Neural cell (in vitro differentiated cells): ENCODE results near the gene C20orf144. TPM values are rescaled to one million over a fixed set of nuclear protein-coding genes. Genes with fewer than 3 reads are reported as not detected.

ENCODE experiments used
- H2AFZ ChIP-seq: fragments of 200-600, 300-800 bp; sonication (generic), shearing (Covaris generic); 2 replicates; pipeline ENCODE4 v1.6.0; 2014; ENCODE audit warnings: low read depth, mild to moderate bottlenecking, antibody characterized with exemption, low read length, moderate library complexity
- H3F3A ChIP-seq: fragments of 200-600 bp; shearing (Covaris generic); 2 replicates; pipeline ENCODE4 v1.6.1; 2016; ENCODE audit warnings: mild to moderate bottlenecking, moderate library complexity, mixed read lengths, antibody characterized with exemption, low read length; ENCODE audit not compliant: insufficient read depth, poor library complexity, severe bottlenecking
- H3K27ac ChIP-seq: fragments of 200-600, 300-800 bp; sonication (generic), shearing (Covaris generic); 2 replicates; pipeline ENCODE4 v1.5.1; 2014; ENCODE audit warnings: mild to moderate bottlenecking, low read length, moderate library complexity
- H3K27me3 ChIP-seq: fragments of 300-800, 200-600 bp; sonication (generic), shearing (Covaris generic); 2 replicates; pipeline ENCODE4 v1.6.0; 2014; ENCODE audit warnings: mild to moderate bottlenecking, low read depth, low read length, moderate library complexity; ENCODE audit not compliant: insufficient read depth
- H3K36me3 ChIP-seq: fragments of 300-800, 200-600 bp; sonication (generic), shearing (Covaris generic); 2 replicates; pipeline ENCODE4 v1.5.1; 2014; ENCODE audit warnings: mild to moderate bottlenecking, antibody characterized with exemption, low read length, moderate library complexity; ENCODE audit not compliant: insufficient read depth
- H3K4me2 ChIP-seq: fragments of 300-800, 200-600 bp; sonication (generic), shearing (Covaris generic); 2 replicates; pipeline ENCODE4 v1.6.0; 2014; ENCODE audit warnings: mild to moderate bottlenecking, low read length
- H3K4me3 ChIP-seq: fragments of 300-800, 200-600 bp; sonication (generic), shearing (Covaris generic); 2 replicates; pipeline ENCODE4 v1.5.1; 2014; ENCODE audit warnings: mild to moderate bottlenecking, low read length, moderate library complexity
- H3K79me2 ChIP-seq: fragments of 200-600 bp; shearing (Covaris generic); replicated peaks from 2 replicates; pipeline ENCODE4 v1.6.0; 2014; ENCODE audit warnings: mild to moderate bottlenecking, low read length, moderate library complexity; ENCODE audit not compliant: insufficient read depth
- H3K9ac ChIP-seq: fragments of 300-800, 200-600 bp; sonication (generic), shearing (Covaris generic); 2 replicates; pipeline ENCODE4 v1.6.1; 2016; ENCODE audit warnings: mild to moderate bottlenecking, low read length, mixed read lengths
- H3K9me2 ChIP-seq: fragments of 200-600 bp; shearing (Covaris generic); 2 replicates; pipeline ENCODE4 v1.6.1; 2016; ENCODE audit warnings: mild to moderate bottlenecking, low read length, mixed read lengths; ENCODE audit not compliant: insufficient read depth
- H3K9me3 ChIP-seq: fragments of 200-600, 300-800 bp; sonication (generic), shearing (Covaris generic); 2 replicates; pipeline ENCODE4 v1.6.1; 2016; ENCODE audit warnings: mild to moderate bottlenecking, mixed run types, low read length, moderate library complexity, mixed read lengths
- H4K20me1 ChIP-seq: fragments of 200-600 bp; shearing (Covaris generic); 2 replicates; pipeline ENCODE4 v1.6.1; 2016; ENCODE audit warnings: mild to moderate bottlenecking, mixed run types; ENCODE audit not compliant: insufficient read depth
- CTCF ChIP-seq: fragments of 450-650 bp; IDR thresholded peaks from 2 replicates; pipeline ENCODE4 v1.5.1; 2014; ENCODE audit warnings: antibody characterized with exemption, mild to moderate bottlenecking, moderate library complexity; ENCODE audit not compliant: poor library complexity, severe bottlenecking
- EP300 ChIP-seq: fragments of 450-650 bp; conservative IDR thresholded peaks from 2 replicates; pipeline ENCODE4 v1.6.1; 2014; ENCODE audit warnings: antibody characterized with exemption, mild to moderate bottlenecking, moderate library complexity; ENCODE audit not compliant: poor library complexity, severe bottlenecking
- EZH2 ChIP-seq: fragments of 200-600, 300-800 bp; shearing (Covaris generic), sonication (generic); IDR thresholded peaks from 2 replicates; pipeline ENCODE4 v1.6.1; 2014; ENCODE audit warnings: antibody characterized with exemption, low read length, borderline replicate concordance, mild to moderate bottlenecking; ENCODE audit not compliant: insufficient read depth, poor library complexity, severe bottlenecking
- MXI1 ChIP-seq: fragments of 450-650 bp; conservative IDR thresholded peaks from 2 replicates; pipeline ENCODE4 v1.6.1; 2014; ENCODE audit warnings: antibody characterized with exemption, mild to moderate bottlenecking; ENCODE audit not compliant: poor library complexity, severe bottlenecking
- POLR2AphosphoS5 ChIP-seq: IDR thresholded peaks from 2 replicates; pipeline ENCODE4 v1.6.1; 2012
- RAD21 ChIP-seq: fragments of 450-650 bp; conservative IDR thresholded peaks from 2 replicates; pipeline ENCODE4 v1.6.1; 2014; ENCODE audit warnings: antibody characterized with exemption, mild to moderate bottlenecking, moderate library complexity
- SMC3 ChIP-seq: fragments of 450-650 bp; conservative IDR thresholded peaks from 2 replicates; pipeline ENCODE4 v1.6.1; 2014; ENCODE audit warnings: antibody characterized with exemption, mild to moderate bottlenecking, moderate library complexity; ENCODE audit not compliant: poor library complexity
- TAF1 ChIP-seq: IDR thresholded peaks from 2 replicates; pipeline ENCODE4 v1.6.1; 2012; ENCODE audit warnings: low read depth
- polyA plus RNA-seq: library from polyadenylated mRNA; depleted of rRNA; stranded (reverse); fragments of >200 nt; gene quantifications from 2 replicates; pipeline ENCODE4 v1.2.3, GENCODE V29; 2014
- TF ChIP-seq, protein P1 (sequence below): IDR thresholded peaks from 2 replicates; pipeline ENCODE4 v1.6.1; 2012; ENCODE audit warnings: borderline replicate concordance

Gene C20orf144
- polyA plus RNA-seq, 1 donor from 2014 or later: not detected

GRCh38 chr20:33685328-33686099 lies 23.4 kb downstream of the C20orf144 start:
- H3K36me3 ChIP-seq: no peaks in the 10 kb centered on the region
- H3K27ac ChIP-seq: no peak overlapping the region
- no peaks in the 10 kb centered on the region for H4K20me1 ChIP-seq
- peak overlapping the region; percentile 12 for H3K9ac ChIP-seq
- peak overlapping the region; percentile 59 for H3K4me3 ChIP-seq
- H3F3A ChIP-seq: no peaks in the 10 kb centered on the region
- TF ChIP-seq CTCF (no peak), TAF1 (no peak), MXI1 (no peak), POLR2AphosphoS5 (no peak), SMC3 (no peak), EP300 (no peak), EZH2 (no peak), RAD21 (no peak)
- TF ChIP-seq, protein P1, sequence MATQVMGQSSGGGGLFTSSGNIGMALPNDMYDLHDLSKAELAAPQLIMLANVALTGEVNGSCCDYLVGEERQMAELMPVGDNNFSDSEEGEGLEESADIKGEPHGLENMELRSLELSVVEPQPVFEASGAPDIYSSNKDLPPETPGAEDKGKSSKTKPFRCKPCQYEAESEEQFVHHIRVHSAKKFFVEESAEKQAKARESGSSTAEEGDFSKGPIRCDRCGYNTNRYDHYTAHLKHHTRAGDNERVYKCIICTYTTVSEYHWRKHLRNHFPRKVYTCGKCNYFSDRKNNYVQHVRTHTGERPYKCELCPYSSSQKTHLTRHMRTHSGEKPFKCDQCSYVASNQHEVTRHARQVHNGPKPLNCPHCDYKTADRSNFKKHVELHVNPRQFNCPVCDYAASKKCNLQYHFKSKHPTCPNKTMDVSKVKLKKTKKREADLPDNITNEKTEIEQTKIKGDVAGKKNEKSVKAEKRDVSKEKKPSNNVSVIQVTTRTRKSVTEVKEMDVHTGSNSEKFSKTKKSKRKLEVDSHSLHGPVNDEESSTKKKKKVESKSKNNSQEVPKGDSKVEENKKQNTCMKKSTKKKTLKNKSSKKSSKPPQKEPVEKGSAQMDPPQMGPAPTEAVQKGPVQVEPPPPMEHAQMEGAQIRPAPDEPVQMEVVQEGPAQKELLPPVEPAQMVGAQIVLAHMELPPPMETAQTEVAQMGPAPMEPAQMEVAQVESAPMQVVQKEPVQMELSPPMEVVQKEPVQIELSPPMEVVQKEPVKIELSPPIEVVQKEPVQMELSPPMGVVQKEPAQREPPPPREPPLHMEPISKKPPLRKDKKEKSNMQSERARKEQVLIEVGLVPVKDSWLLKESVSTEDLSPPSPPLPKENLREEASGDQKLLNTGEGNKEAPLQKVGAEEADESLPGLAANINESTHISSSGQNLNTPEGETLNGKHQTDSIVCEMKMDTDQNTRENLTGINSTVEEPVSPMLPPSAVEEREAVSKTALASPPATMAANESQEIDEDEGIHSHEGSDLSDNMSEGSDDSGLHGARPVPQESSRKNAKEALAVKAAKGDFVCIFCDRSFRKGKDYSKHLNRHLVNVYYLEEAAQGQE: no peak
- H3K79me2 ChIP-seq: peaks cover 10% of the 10 kb centered on the region
- no peaks in the 10 kb centered on the region for H3K27me3 ChIP-seq
- no peaks in the 10 kb centered on the region for H3K9me2 ChIP-seq
- no peaks in the 10 kb centered on the region for H3K9me3 ChIP-seq
- H3K4me2 ChIP-seq: no peak overlapping the region
- no peak overlapping the region for H2AFZ ChIP-seq

- H3K9ac ChIP-seq: peak within 1 kb of the TSS; percentile 63
These were observed 24.2 kb downstream of the C20orf144 start, which contains the start of gene E2F1 for GRCh38 chr20:33686100-33686983. Gene E2F1, minus strand, starts transcription at chr20:33686385. Its CDS starts 121 bp downstream, at chr20:33686264.

More at GRCh38 chr20:33686100-33686983, 24.2 kb downstream of the C20orf144 start, which contains the start of gene E2F1:
- H4K20me1 ChIP-seq: no peaks in the 10 kb centered on the region
- H3K27ac ChIP-seq: peak within 1 kb of the TSS; percentile 56
- peak within 1 kb of the TSS; percentile 66 for H3K4me3 ChIP-seq
- no peaks in the 10 kb centered on the region for H3K27me3 ChIP-seq
- H3F3A ChIP-seq: no peaks in the 10 kb centered on the region
- H3K79me2 ChIP-seq: peaks cover 10% of the 10 kb centered on the region
- H3K4me2 ChIP-seq: peak within 1 kb of the TSS; percentile 39
- no peaks in the 10 kb centered on the region for H3K9me3 ChIP-seq
- H2AFZ ChIP-seq: peak within 1 kb of the TSS; percentile 96
- H3K36me3 ChIP-seq: no peaks in the 10 kb centered on the region
- TF ChIP-seq TAF1: no peak
- TF ChIP-seq POLR2AphosphoS5: peak; percentile 44
- TF ChIP-seq CTCF: peak; percentile 65
- TF ChIP-seq, protein P1: no peak
- TF ChIP-seq EP300: no peak
- peak; percentile 53 for TF ChIP-seq SMC3
- peak; percentile 27 for TF ChIP-seq RAD21
- TF ChIP-seq EZH2: no peak
- peak; percentile 96 for TF ChIP-seq MXI1
- no peaks in the 10 kb centered on the region for H3K9me2 ChIP-seq
